GM23338 (cell line): ENCODE data around the gene JDP2.

ENCODE experiments used
- EZH2 ChIP-seq: fragments of 200-600 bp; sonication (generic); IDR thresholded peaks from one replicate; pipeline ENCODE4 v1.8.0; 2017; ENCODE audit warnings: antibody characterized with exemption, mild to moderate bottlenecking, low read depth; ENCODE audit not compliant: unreplicated experiment
- JUNB ChIP-seq: IDR thresholded peaks from one replicate; pipeline ENCODE4 v1.6.1; 2016; ENCODE audit warnings: antibody characterized with exemption; ENCODE audit not compliant: unreplicated experiment
- POLR2AphosphoS5 ChIP-seq: IDR thresholded peaks from 2 replicates; pipeline ENCODE4 v1.6.1; 2016; ENCODE audit warnings: antibody characterized with exemption, low read depth
- REST ChIP-seq: IDR thresholded peaks from one replicate; pipeline ENCODE4 v1.6.1; 2018; ENCODE audit warnings: antibody characterized with exemption; ENCODE audit not compliant: unreplicated experiment
- ZNF114 ChIP-seq: fragments of 250-450 bp; sonication (Bioruptor Pico); IDR thresholded peaks from 2 replicates; pipeline ENCODE4 v1.5.0; 2020; ENCODE audit warnings: mild to moderate bottlenecking, moderate library complexity
- TF ChIP-seq, protein P1 (sequence below), 2 experiments: fragments of 200-600 bp in 1 of 2; sonication (generic) in 1 of 2; conservative IDR thresholded peaks; 2 replicates each; pipeline versions ENCODE4 v1.5.1 to v1.6.1; 2016 to 2017; ENCODE audit warnings: antibody characterized with exemption in 2 of 2, low read depth in 2 of 2, mild to moderate bottlenecking in 2 of 2, moderate library complexity in 1 of 2

- no peak for TF ChIP-seq POLR2AphosphoS5
- no peak for TF ChIP-seq ZNF114 (CRISPR knock-in tag)
- TF ChIP-seq, protein P1, sequence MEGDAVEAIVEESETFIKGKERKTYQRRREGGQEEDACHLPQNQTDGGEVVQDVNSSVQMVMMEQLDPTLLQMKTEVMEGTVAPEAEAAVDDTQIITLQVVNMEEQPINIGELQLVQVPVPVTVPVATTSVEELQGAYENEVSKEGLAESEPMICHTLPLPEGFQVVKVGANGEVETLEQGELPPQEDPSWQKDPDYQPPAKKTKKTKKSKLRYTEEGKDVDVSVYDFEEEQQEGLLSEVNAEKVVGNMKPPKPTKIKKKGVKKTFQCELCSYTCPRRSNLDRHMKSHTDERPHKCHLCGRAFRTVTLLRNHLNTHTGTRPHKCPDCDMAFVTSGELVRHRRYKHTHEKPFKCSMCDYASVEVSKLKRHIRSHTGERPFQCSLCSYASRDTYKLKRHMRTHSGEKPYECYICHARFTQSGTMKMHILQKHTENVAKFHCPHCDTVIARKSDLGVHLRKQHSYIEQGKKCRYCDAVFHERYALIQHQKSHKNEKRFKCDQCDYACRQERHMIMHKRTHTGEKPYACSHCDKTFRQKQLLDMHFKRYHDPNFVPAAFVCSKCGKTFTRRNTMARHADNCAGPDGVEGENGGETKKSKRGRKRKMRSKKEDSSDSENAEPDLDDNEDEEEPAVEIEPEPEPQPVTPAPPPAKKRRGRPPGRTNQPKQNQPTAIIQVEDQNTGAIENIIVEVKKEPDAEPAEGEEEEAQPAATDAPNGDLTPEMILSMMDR (conservative IDR thresholded peaks at IDR 0.05; ENCODE audit: low read depth in 2 of 2), result no peak
- no peak for TF ChIP-seq EZH2
- no peak for TF ChIP-seq JUNB
- TF ChIP-seq REST, result no peak
Observed at GRCh38 chr14:75457648-75458165, 29.9 kb downstream of the JDP2 start.
